ES-I3 (cell line): ENCODE results near the gene C5orf58.

Experiments used
- H3K36me3 ChIP-seq: 2 replicates; pipeline ENCODE4 v1.6.1; 2013; ENCODE audit warnings: mild to moderate bottlenecking, low read length, control low read depth, moderate library complexity; ENCODE audit not compliant: insufficient read depth
- H3K4me1 ChIP-seq: 2 replicates; pipeline ENCODE4 v1.6.1; 2013; ENCODE audit warnings: mild to moderate bottlenecking, control low read depth, low read length; ENCODE audit not compliant: insufficient read depth
- H3K9ac ChIP-seq: 2 replicates; pipeline ENCODE4 v1.6.1; 2013; ENCODE audit warnings: low read depth, mild to moderate bottlenecking, low read length, moderate library complexity
- H3K9me3 ChIP-seq: 2 replicates; pipeline ENCODE4 v1.6.1; 2013; ENCODE audit warnings: mild to moderate bottlenecking, low read length, moderate library complexity; ENCODE audit not compliant: control insufficient read depth, insufficient read depth

C5orf58 gene

GRCh38 chr5:170256571-170256970, 23.8 kb downstream of the C5orf58 start:
- Histone ChIP-seq H3K36me3 (no peaks in the 10 kb centered on the region), H3K9me3 (no peaks in the 10 kb centered on the region), H3K9ac (no peak overlapping the region), H3K4me1 (peaks cover 48% of the 10 kb centered on the region)

GRCh38 chr5:170257370-170257769, 24.6 kb downstream of the C5orf58 start:
- H3K9ac ChIP-seq = no peak overlapping the region
- no peaks in the 10 kb centered on the region for H3K9me3 ChIP-seq
- no peaks in the 10 kb centered on the region for H3K36me3 ChIP-seq
- H3K4me1 ChIP-seq = peaks cover 40% of the 10 kb centered on the region

GRCh38 chr5:170261528-170262043, 28.8 kb downstream of the C5orf58 start:
- no peaks in the 10 kb centered on the region for H3K36me3 ChIP-seq
- no peaks in the 10 kb centered on the region; the same call in 1 of the 2 replicates for H3K9me3 ChIP-seq
- no peak overlapping the region for H3K9ac ChIP-seq
- H3K4me1 ChIP-seq = peaks cover 19% of the 10 kb centered on the region

GRCh38 chr5:170262061-170263045, 29.6 kb downstream of the C5orf58 start:
- Histone ChIP-seq H3K9me3 (no peaks in the 10 kb centered on the region; the same call in 1 of the 2 replicates), H3K9ac (no peak overlapping the region), H3K36me3 (no peaks in the 10 kb centered on the region), H3K4me1 (peaks cover 20% of the 10 kb centered on the region)

GRCh38 chr5:170263906-170264305, 31.1 kb downstream of the C5orf58 start:
- Histone ChIP-seq H3K9ac (no peak overlapping the region), H3K9me3 (no peaks in the 10 kb centered on the region; the same call in 1 of the 2 replicates), H3K36me3 (no peaks in the 10 kb centered on the region), H3K4me1 (peaks cover 20% of the 10 kb centered on the region)

- peaks cover 20% of the 10 kb centered on the region for H3K4me1 ChIP-seq
- no peak overlapping the region for H3K9ac ChIP-seq
- no peaks in the 10 kb centered on the region; the same call in 1 of the 2 replicates for H3K9me3 ChIP-seq
- H3K36me3 ChIP-seq = no peaks in the 10 kb centered on the region
These were observed 32.7 kb downstream of the C5orf58 start for GRCh38 chr5:170265522-170265921.

- Histone ChIP-seq H3K36me3 (no peaks in the 10 kb centered on the region), H3K9me3 (no peaks in the 10 kb centered on the region; the same call in 1 of the 2 replicates)
These were observed 34.0 kb downstream of the C5orf58 start for GRCh38 chr5:170266570-170267381.

GRCh38 chr5:170267431-170268152, 34.8 kb downstream of the C5orf58 start:
- Histone ChIP-seq H3K4me1 (peaks cover 20% of the 10 kb centered on the region), H3K9ac (no peak overlapping the region), H3K36me3 (no peaks in the 10 kb centered on the region), H3K9me3 (no peaks in the 10 kb centered on the region; the same call in 1 of the 2 replicates)

More at GRCh38 chr5:170266570-170267381, 34.0 kb downstream of the C5orf58 start:
- Histone ChIP-seq H3K4me1 (peaks cover 20% of the 10 kb centered on the region), H3K9ac (no peak overlapping the region)

- no peaks in the 10 kb centered on the region; the same call in 1 of the 2 replicates for H3K9me3 ChIP-seq
- no peaks in the 10 kb centered on the region for H3K36me3 ChIP-seq
- no peak overlapping the region for H3K9ac ChIP-seq
- peaks cover 20% of the 10 kb centered on the region for H3K4me1 ChIP-seq
These were observed 35.4 kb downstream of the C5orf58 start for GRCh38 chr5:170268153-170268689.

GRCh38 chr5:170268884-170269283, 36.1 kb downstream of the C5orf58 start:
- Histone ChIP-seq H3K9ac (no peak overlapping the region), H3K36me3 (no peaks in the 10 kb centered on the region), H3K4me1 (peaks cover 20% of the 10 kb centered on the region), H3K9me3 (no peaks in the 10 kb centered on the region; the same call in 1 of the 2 replicates)

GRCh38 chr5:170269579-170269978, 36.8 kb downstream of the C5orf58 start:
- H3K9ac ChIP-seq = no peak overlapping the region
- no peaks in the 10 kb centered on the region; the same call in 1 of the 2 replicates for H3K9me3 ChIP-seq
- H3K36me3 ChIP-seq = no peaks in the 10 kb centered on the region
- peaks cover 23% of the 10 kb centered on the region for H3K4me1 ChIP-seq

- Histone ChIP-seq H3K9me3 (no peaks in the 10 kb centered on the region; the same call in 1 of the 2 replicates), H3K9ac (no peak overlapping the region), H3K4me1 (peaks cover 20% of the 10 kb centered on the region), H3K36me3 (no peaks in the 10 kb centered on the region)
These were observed 37.7 kb downstream of the C5orf58 start for GRCh38 chr5:170270293-170271069.
